IMR-90 (cell line): Measurements from ENCODE around the gene GCSAM. TPM values are rescaled to one million over a fixed set of nuclear protein-coding genes. Genes with fewer than 3 reads are reported as not detected.
A peak's percentile ranks its signal among the peaks of the same experiment; 100 is the strongest.

Experiments used
- ATAC-seq: fragments of 200-7000 bp; cut with Tn5 transposase; 2 replicates; pipeline ENCODE4 v1.9.1; 2020; ENCODE audit warnings: low read depth, mild to moderate bottlenecking, moderate library complexity
- BruUV-seq: library from RNA; stranded (reverse); fragments of 400-500 nt; replicated peaks from 2 replicates; lab custom pipeline; 2021; lab: Mats Ljungman, UMichigan
- CTCF ChIA-PET: fragments of 300-600 bp; formaldehyde crosslinking; extraction: SDS; loops from one replicate; lab custom pipeline; 2021; ENCODE audit warnings: antibody characterized with exemption; lab: Yijun Ruan, JAX
- POLR2A ChIA-PET: fragments of 300-600 bp; sonication (Branson Sonifier 250); formaldehyde crosslinking; loops from one replicate; lab custom pipeline; 2022; ENCODE audit warnings: antibody characterized with exemption; ENCODE audit not compliant: unreplicated experiment; lab: Charles Lee
- DNase-seq: peaks from one replicate; pipeline ENCODE4 v3.0.0; 2013
- H2AFZ ChIP-seq: replicated peaks from 2 replicates; pipeline ENCODE3; 2013; ENCODE audit warnings: low read length, mild to moderate bottlenecking; ENCODE audit not compliant: poor library complexity
- H2AK5ac ChIP-seq: 2 replicates; pipeline ENCODE4 v1.6.1; 2013; ENCODE audit warnings: low read depth, low read length, inconsistent platforms
- H2AK9ac ChIP-seq: replicated peaks from 2 replicates; pipeline ENCODE3; 2013; ENCODE audit warnings: mild to moderate bottlenecking, low read depth, low read length, moderate library complexity; ENCODE audit not compliant: poor library complexity
- H2BK120ac ChIP-seq: 2 replicates; pipeline ENCODE4 v1.6.1; 2013; ENCODE audit warnings: low read depth, low read length, inconsistent platforms
- H2BK15ac ChIP-seq: 3 replicates; pipeline ENCODE4 v1.6.1; 2013; ENCODE audit warnings: low read depth, low read length, inconsistent platforms
- H2BK20ac ChIP-seq: 2 replicates; pipeline ENCODE4 v1.6.1; 2013; ENCODE audit warnings: low read depth, mild to moderate bottlenecking, inconsistent platforms, low read length, moderate library complexity
- H2BK5ac ChIP-seq: 2 replicates; pipeline ENCODE4 v1.6.1; 2013; ENCODE audit warnings: mild to moderate bottlenecking, low read depth, low read length, inconsistent platforms; ENCODE audit not compliant: poor library complexity, severe bottlenecking
- H3K14ac ChIP-seq: replicated peaks from 2 replicates; pipeline ENCODE4 v1.6.1; 2013; ENCODE audit warnings: low read depth, low read length, inconsistent platforms
- H3K18ac ChIP-seq: 2 replicates; pipeline ENCODE4 v1.6.1; 2013; ENCODE audit warnings: low read depth, low read length, control low read depth
- H3K23ac ChIP-seq: 2 replicates; pipeline ENCODE4 v1.6.1; 2013; ENCODE audit warnings: low read depth, low read length, inconsistent platforms
- H3K27ac ChIP-seq: 2 replicates; pipeline ENCODE4 v1.5.1; 2013; ENCODE audit warnings: mild to moderate bottlenecking, control low read depth, low read length; ENCODE audit not compliant: insufficient read depth
- H3K27me3 ChIP-seq: 2 replicates; pipeline ENCODE4 v1.6.1; 2013; ENCODE audit warnings: low read length; ENCODE audit not compliant: control insufficient read depth, insufficient read depth
- H3K36me3 ChIP-seq: 2 replicates; pipeline ENCODE4 v1.6.1; 2013; ENCODE audit warnings: low read length, mixed read lengths; ENCODE audit not compliant: control insufficient read depth, insufficient read depth
- H3K4ac ChIP-seq: 2 replicates; pipeline ENCODE4 v1.6.1; 2013; ENCODE audit warnings: low read depth, low read length, inconsistent platforms
- H3K4me1 ChIP-seq: 2 replicates; pipeline ENCODE4 v1.6.1; 2013; ENCODE audit warnings: low read length, mixed read lengths; ENCODE audit not compliant: control insufficient read depth, insufficient read depth
- H3K4me2 ChIP-seq: 2 replicates; pipeline ENCODE4 v1.6.1; 2013; ENCODE audit warnings: low read depth, mild to moderate bottlenecking, control low read depth, low read length, moderate library complexity
- H3K4me3 ChIP-seq: 2 replicates; pipeline ENCODE4 v1.5.1; 2013; ENCODE audit warnings: low read depth, mild to moderate bottlenecking, control low read depth, low read length, moderate library complexity; ENCODE audit not compliant: insufficient read depth
- H3K56ac ChIP-seq: 2 replicates; pipeline ENCODE4 v1.6.1; 2013; ENCODE audit warnings: low read length, inconsistent platforms; ENCODE audit not compliant: insufficient read depth; ENCODE audit errors: extremely low read depth
- H3K79me1 ChIP-seq, 2 experiments: 2 replicates each; pipeline ENCODE4 v1.6.1; 2013; ENCODE audit warnings: low read length in 2 of 2, inconsistent platforms in 1 of 2, low read depth in 1 of 2
- H3K9ac ChIP-seq: 2 replicates; pipeline ENCODE4 v1.6.1; 2013; ENCODE audit warnings: low read depth, low read length, control low read depth
- H3K9me1 ChIP-seq: 2 replicates; pipeline ENCODE4 v1.6.1; 2013; ENCODE audit warnings: low read length, inconsistent platforms; ENCODE audit not compliant: insufficient read depth
- H3K9me3 ChIP-seq: 2 replicates; pipeline ENCODE4 v1.6.1; 2013; ENCODE audit warnings: low read length; ENCODE audit not compliant: control insufficient read depth, insufficient read depth
- H4K20me1 ChIP-seq: 2 replicates; pipeline ENCODE4 v1.6.1; 2013; ENCODE audit warnings: low read length, inconsistent platforms; ENCODE audit not compliant: insufficient read depth
- H4K5ac ChIP-seq: 2 replicates; pipeline ENCODE4 v1.6.1; 2013; ENCODE audit warnings: mild to moderate bottlenecking, low read depth, low read length, control low read depth
- H4K8ac ChIP-seq, 2 experiments: 2 replicates each; pipeline ENCODE4 v1.6.1; 2013; ENCODE audit warnings: low read depth in 2 of 2, low read length in 2 of 2, control low read depth in 1 of 2, inconsistent platforms in 1 of 2
- H4K91ac ChIP-seq: 2 replicates; pipeline ENCODE4 v1.6.1; 2013; ENCODE audit warnings: low read depth, low read length, inconsistent platforms; ENCODE audit not compliant: insufficient read depth
- CEBPB ChIP-seq: IDR thresholded peaks from 2 replicates; pipeline ENCODE4 v1.6.1; 2012; ENCODE audit warnings: low read depth, low read length, improper control_type of control experiment
- CHD1 ChIP-seq: IDR thresholded peaks from 2 replicates; pipeline ENCODE4 v1.6.1; 2012; ENCODE audit warnings: low read depth, low read length, improper control_type of control experiment
- FOS ChIP-seq: fragments of 150-350 bp; IDR thresholded peaks from 2 replicates; pipeline ENCODE4 v1.6.1; 2016; ENCODE audit warnings: low read depth, low read length
- MAFK ChIP-seq: IDR thresholded peaks from 2 replicates; pipeline ENCODE4 v1.6.1; 2012; ENCODE audit warnings: low read depth, low read length, improper control_type of control experiment
- MAZ ChIP-seq: IDR thresholded peaks from 2 replicates; pipeline ENCODE4 v1.6.1; 2012; ENCODE audit warnings: low read depth, mild to moderate bottlenecking, low read length, improper control_type of control experiment, moderate library complexity, borderline replicate concordance
- MXI1 ChIP-seq: IDR thresholded peaks from 2 replicates; pipeline ENCODE4 v1.6.1; 2012; ENCODE audit warnings: low read depth, mild to moderate bottlenecking, low read length, moderate library complexity, borderline replicate concordance
- RAD21 ChIP-seq: IDR thresholded peaks from 2 replicates; pipeline ENCODE4 v1.6.1; 2012; ENCODE audit warnings: low read length, improper control_type of control experiment
- RCOR1 ChIP-seq: IDR thresholded peaks from 2 replicates; pipeline ENCODE4 v1.6.1; 2012; ENCODE audit warnings: mild to moderate bottlenecking, low read length, improper control_type of control experiment; ENCODE audit not compliant: insufficient replicate concordance
- RFX5 ChIP-seq: IDR thresholded peaks from 2 replicates; pipeline ENCODE4 v1.8.0; 2012; ENCODE audit warnings: low read depth, mild to moderate bottlenecking, low read length, moderate library complexity
- SMC3 ChIP-seq: fragments of 150-350 bp; IDR thresholded peaks from 2 replicates; pipeline ENCODE4 v1.6.1; 2016; ENCODE audit warnings: low read depth, mild to moderate bottlenecking, antibody characterized with exemption, low read length, moderate library complexity
- WGBS, 2 experiments: methylation state at CpG; one replicate each; pipeline versions ENCODE4 v1.1.5 to v1.1.7; 2013; ENCODE audit warnings: missing lambda C conversion rate in 2 of 2; ENCODE audit not compliant: insufficient read length in 1 of 2; ENCODE audit errors: extremely low coverage in 2 of 2; 5-methylcytosine and 5-hydroxymethylcytosine counted together
- dilution Hi-C: fragments of 300-500 bp; cut with HindIII; formaldehyde crosslinking; loops from one replicate; pipeline ENCODE4 v1.14.3; 2018; ENCODE audit warnings: low sequenced_read_pairs; ENCODE audit not compliant: unreplicated experiment
- in situ Hi-C: fragments of 300-500 bp; cut with MboI; formaldehyde crosslinking; loops from 3 replicates; pipeline ENCODE4 v1.14.3; 2019; ENCODE audit warnings: low sequenced_read_pairs, inconsistent platforms, mixed read lengths
- intact Hi-C: fragments of 100-400 bp; cut with micrococcal nuclease; formaldehyde crosslinking; loops from 2 replicates; pipeline ENCODE4 v1.10.0; 2022
- polyA plus RNA-seq, 3 experiments: library from polyadenylated mRNA; depleted of rRNA; stranded (reverse); fragments of >200 nt; gene quantifications; 2 replicates each; pipeline ENCODE4 v1.2.3, GENCODE V29; 2012; ENCODE audit warnings: low replicate concordance in 1 of 3
- total RNA-seq: library from RNA; depleted of rRNA; stranded (reverse); fragments of >200 nt; gene quantifications from 2 replicates; pipeline ENCODE4 v1.2.3, GENCODE V29; 2012
- TF ChIP-seq, protein P1 (sequence below): fragments of 150-350 bp; IDR thresholded peaks from 2 replicates; pipeline ENCODE4 v1.6.1; 2016; ENCODE audit warnings: low read depth, mild to moderate bottlenecking, low read length, moderate library complexity, borderline replicate concordance
- TF ChIP-seq, protein P2 (sequence below): conservative IDR thresholded peaks from 2 replicates; pipeline ENCODE4 v1.5.1; 2012; ENCODE audit warnings: mild to moderate bottlenecking, low read depth, low read length, improper control_type of control experiment

The GCSAM gene
- total and polyA plus RNA-seq, 2 of the 4 experiments (the other 2 are of a cell fraction) = not detected

DNA sequence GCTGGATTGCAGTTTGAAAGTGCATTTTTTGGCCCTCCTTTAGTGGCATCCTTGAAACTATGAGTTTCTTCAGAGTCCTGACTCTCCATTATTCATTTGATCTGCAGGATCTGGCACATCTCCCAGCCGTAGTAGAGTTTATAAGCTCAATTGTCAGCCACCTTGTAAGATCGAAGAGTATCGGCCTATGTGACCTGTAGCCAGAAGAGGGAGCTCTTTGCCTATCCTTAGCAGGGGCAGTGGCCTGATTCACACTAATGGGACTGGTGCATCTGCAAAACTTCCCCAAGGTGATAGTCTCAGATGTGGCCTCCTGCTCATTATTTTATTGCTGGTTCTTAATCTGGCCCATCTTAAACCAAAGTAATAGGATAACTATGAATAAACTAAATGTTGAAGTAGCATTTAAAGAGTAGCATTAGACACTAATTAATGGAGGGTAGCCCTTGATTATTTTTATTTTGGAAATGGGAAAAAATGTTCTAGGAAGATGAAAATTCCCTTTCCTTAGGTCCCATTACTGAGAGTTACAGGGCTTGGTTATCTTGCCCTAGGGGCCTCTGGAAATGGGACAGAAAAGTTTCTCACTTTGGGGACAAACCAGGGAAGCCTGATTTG lies 21.2 kb downstream of the GCSAM start:
- BruUV-seq = no TSS peak
- H3K4me2 ChIP-seq = no peak overlapping the region
- H4K5ac ChIP-seq = no peak overlapping the region
- in situ Hi-C loops = no loop called here
- no peak overlapping the region for H2BK15ac ChIP-seq
- H4K91ac ChIP-seq = no peak overlapping the region
- no peak overlapping the region for H2BK120ac ChIP-seq
- no peaks in the 10 kb centered on the region for H3K27me3 ChIP-seq
- no peaks in the 10 kb centered on the region for H3K9me3 ChIP-seq
- no peak overlapping the region for H3K18ac ChIP-seq
- peak; percentile 96 for ATAC-seq
- CTCF ChIA-PET = interaction anchor here (0.6 to 1.5 kb wide), 10 partner anchors 9 to 469 kb away, joined by 3 to 6 read pairs (median 4); partner anchors contain the start of gene SLC9C1
- no peak overlapping the region for H3K23ac ChIP-seq
- no peak overlapping the region for H2BK20ac ChIP-seq
- H2BK5ac ChIP-seq = no peak overlapping the region
- no peak overlapping the region for H2AFZ ChIP-seq
- POLR2A ChIA-PET = no interaction called here
- H3K4me1 ChIP-seq = no peaks in the 10 kb centered on the region
- H4K8ac ChIP-seq = no peak overlapping the region
- peak; percentile 77 for DNase-seq
- no peak overlapping the region for H3K9ac ChIP-seq
- no peaks in the 10 kb centered on the region for H3K9me1 ChIP-seq
- no peak overlapping the region for H3K27ac ChIP-seq
- peaks cover 2% of the 10 kb centered on the region for H3K36me3 ChIP-seq
- H3K56ac ChIP-seq = no peak overlapping the region
- TF ChIP-seq RAD21 (peak; percentile 78), RFX5 (no peak), MAZ (no peak), SMC3 (peak; percentile 55), RCOR1 (no peak), FOS (no peak), CHD1 (no peak), MXI1 (no peak), CEBPB (no peak), MAFK (no peak)
- TF ChIP-seq, protein P1, sequence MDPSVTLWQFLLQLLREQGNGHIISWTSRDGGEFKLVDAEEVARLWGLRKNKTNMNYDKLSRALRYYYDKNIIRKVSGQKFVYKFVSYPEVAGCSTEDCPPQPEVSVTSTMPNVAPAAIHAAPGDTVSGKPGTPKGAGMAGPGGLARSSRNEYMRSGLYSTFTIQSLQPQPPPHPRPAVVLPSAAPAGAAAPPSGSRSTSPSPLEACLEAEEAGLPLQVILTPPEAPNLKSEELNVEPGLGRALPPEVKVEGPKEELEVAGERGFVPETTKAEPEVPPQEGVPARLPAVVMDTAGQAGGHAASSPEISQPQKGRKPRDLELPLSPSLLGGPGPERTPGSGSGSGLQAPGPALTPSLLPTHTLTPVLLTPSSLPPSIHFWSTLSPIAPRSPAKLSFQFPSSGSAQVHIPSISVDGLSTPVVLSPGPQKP = no peak
- TF ChIP-seq, protein P2, sequence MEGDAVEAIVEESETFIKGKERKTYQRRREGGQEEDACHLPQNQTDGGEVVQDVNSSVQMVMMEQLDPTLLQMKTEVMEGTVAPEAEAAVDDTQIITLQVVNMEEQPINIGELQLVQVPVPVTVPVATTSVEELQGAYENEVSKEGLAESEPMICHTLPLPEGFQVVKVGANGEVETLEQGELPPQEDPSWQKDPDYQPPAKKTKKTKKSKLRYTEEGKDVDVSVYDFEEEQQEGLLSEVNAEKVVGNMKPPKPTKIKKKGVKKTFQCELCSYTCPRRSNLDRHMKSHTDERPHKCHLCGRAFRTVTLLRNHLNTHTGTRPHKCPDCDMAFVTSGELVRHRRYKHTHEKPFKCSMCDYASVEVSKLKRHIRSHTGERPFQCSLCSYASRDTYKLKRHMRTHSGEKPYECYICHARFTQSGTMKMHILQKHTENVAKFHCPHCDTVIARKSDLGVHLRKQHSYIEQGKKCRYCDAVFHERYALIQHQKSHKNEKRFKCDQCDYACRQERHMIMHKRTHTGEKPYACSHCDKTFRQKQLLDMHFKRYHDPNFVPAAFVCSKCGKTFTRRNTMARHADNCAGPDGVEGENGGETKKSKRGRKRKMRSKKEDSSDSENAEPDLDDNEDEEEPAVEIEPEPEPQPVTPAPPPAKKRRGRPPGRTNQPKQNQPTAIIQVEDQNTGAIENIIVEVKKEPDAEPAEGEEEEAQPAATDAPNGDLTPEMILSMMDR = peak; percentile 72
- no peak overlapping the region for H2AK5ac ChIP-seq
- peaks cover 4 to 6% of the 10 kb centered on the region in 2 experiments; a peak in 2 of 4 replicates for H3K79me1 ChIP-seq
- H3K4ac ChIP-seq = no peak overlapping the region
- no peak overlapping the region for H3K14ac ChIP-seq
- no peak overlapping the region for H2AK9ac ChIP-seq
- no peaks in the 10 kb centered on the region for H4K20me1 ChIP-seq
- H3K4me3 ChIP-seq = no peak overlapping the region
- 20% methylated on average over 1 of the region's 3 CpGs; no CpG with 5 or more reads in 1 of the 2 experiments for WGBS, 2 experiments
- intact Hi-C loops = loop anchor here (2.0 kb wide), 2 partner anchors 215 to 407 kb away; no protein-coding TSS in a partner anchor
- dilution Hi-C loops = no loop called here
